AG09319 (cell line): ENCODE results near the gene LRRFIP1.

Experiments used
- DNase-seq: peaks from one replicate; pipeline ENCODE4 v3.0.0-alpha.2; 2010; ENCODE audit warnings: low read depth; ENCODE audit errors: extremely low read depth
- TF ChIP-seq, protein P1 (sequence below): IDR thresholded peaks from 2 replicates; pipeline ENCODE4 v1.5.1; 2011; ENCODE audit warnings: low read depth, mild to moderate bottlenecking, inconsistent platforms, low read length, moderate library complexity

Gene LRRFIP1

GRCh38 chr2:237585590-237586221 is 41.7 kb upstream of the LRRFIP1 start:
- TF ChIP-seq, protein P1, sequence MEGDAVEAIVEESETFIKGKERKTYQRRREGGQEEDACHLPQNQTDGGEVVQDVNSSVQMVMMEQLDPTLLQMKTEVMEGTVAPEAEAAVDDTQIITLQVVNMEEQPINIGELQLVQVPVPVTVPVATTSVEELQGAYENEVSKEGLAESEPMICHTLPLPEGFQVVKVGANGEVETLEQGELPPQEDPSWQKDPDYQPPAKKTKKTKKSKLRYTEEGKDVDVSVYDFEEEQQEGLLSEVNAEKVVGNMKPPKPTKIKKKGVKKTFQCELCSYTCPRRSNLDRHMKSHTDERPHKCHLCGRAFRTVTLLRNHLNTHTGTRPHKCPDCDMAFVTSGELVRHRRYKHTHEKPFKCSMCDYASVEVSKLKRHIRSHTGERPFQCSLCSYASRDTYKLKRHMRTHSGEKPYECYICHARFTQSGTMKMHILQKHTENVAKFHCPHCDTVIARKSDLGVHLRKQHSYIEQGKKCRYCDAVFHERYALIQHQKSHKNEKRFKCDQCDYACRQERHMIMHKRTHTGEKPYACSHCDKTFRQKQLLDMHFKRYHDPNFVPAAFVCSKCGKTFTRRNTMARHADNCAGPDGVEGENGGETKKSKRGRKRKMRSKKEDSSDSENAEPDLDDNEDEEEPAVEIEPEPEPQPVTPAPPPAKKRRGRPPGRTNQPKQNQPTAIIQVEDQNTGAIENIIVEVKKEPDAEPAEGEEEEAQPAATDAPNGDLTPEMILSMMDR = no peak
- no peak for DNase-seq

- DNase-seq = no peak
- TF ChIP-seq, protein P1 = no peak
These were observed 39.2 kb upstream of the LRRFIP1 start for GRCh38 chr2:237588044-237588696.

DNA sequence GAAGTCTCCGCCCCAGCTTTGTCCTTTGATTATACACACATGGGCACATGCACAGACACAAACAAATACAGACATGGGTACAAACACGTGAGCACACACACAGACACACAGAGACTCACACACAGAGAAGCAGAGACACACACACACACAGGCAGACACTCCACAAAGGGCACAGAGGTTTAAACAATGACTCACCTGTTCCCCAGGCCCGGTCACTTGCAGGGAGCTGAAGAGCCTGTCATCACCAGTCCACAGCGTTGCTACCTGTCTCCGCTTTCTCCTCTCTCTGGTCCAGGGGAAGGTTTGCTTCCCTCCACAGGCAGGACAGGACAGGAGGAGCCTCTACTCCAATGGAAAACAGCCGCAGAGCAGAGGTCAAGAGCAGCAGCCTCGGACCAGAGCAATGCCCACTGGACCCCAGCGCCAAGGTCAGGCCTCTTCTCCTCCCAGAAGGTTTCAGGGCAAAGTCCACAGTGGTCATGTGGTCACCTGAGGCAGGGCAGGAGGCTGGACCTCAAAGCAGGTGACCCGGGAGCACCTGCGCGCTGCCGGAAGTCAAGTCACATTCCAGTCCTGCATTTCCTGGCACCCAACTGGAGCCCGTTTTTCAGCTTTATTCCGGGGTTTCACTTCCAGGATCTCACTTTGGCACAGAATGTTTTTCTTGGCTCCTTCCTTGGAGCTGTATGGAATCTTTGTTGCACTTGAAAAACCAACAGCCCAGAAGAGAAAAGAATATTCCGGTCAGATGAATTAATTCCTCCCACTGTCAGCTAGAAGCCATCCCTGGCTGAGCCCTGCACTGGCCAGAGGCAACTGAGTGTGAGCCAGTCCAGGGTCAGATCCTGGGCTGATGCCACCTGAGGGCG is 36.9 kb upstream of the LRRFIP1 start, which contains the start of gene RAB17:
RAB17 (minus strand) TSS at position 463 of the 869 bp plus-strand sequence. CDS start 4,580 bp downstream, outside the sequence.
- DNase-seq = no peak
- TF ChIP-seq, protein P1 = no peak

DNA sequence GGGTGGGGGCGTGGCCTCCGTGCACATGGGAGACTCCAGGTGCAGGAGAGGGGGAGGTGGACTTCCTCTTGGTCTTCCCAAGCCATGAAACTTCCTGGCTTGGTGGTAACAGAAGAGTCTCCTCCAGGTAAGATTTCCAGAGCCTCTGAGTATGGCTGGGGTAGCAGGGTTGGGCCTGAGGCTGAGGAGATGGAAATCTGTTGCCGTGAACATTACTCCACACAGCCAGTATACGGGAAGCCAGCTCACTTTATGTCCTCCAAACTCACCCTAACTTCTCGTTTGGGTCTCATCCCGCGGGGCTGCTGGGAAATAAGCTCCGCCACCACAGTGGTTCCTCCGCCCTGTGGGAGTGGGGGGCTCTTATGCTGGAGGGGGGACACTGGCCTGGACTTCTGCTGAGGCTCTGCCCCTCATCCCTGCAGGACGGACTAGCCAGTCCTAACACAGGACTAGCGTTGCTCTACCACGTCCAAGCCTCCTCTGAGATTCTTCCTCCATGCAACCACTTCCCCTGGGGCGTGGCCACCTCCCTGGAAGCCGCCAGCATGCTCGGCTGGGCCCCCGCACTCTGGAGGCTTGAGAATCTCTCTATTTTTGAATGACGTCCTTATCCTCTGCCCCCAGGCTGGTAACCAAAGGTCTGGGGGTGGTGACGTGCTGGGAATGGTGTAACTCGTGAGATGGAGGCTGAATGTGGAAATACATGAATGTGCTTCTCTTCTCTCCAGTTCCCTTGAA is 36.1 kb upstream of the LRRFIP1 start:
- TF ChIP-seq, protein P1 = no peak
- DNase-seq = no peak

- DNase-seq = no peak
- TF ChIP-seq, protein P1 = no peak
These were observed 34.9 kb upstream of the LRRFIP1 start for GRCh38 chr2:237592425-237592980.

DNA sequence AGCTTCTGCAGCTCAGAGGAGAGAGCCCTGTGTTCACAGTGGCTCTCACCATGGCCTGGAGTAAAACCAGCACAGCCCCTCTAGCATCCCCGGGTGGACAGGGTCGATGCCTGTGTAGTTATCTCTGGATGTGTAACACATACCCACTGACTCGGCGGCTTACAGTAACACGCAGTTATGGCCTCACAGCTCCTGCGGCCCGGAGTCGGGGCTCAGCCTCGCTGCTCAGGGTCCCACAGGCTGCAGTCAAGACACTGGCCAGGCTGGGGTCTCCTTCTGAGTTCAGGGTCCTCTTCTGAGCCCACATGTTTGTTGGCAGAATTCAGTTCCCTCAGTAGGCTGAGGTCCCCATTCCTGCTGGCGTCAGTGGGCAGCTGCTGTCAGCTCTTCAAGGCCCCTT is 34.4 kb upstream of the LRRFIP1 start:
- DNase-seq = no peak
- TF ChIP-seq, protein P1 = no peak
